KOPT-K1 (cell line): Measurements from ENCODE around the gene ANTXR1.

Experiments
- H3K27ac ChIP-seq: fragments of 200-600 bp; sonication (generic); 2 replicates; pipeline ENCODE4 v1.5.1; 2016; ENCODE audit warnings: antibody characterized with exemption, mild to moderate bottlenecking, low read depth, low read length; ENCODE audit not compliant: poor library complexity, severe bottlenecking
- H3K36me3 ChIP-seq: fragments of 200-600 bp; sonication (generic); 2 replicates; pipeline ENCODE4 v1.5.1; 2017; ENCODE audit warnings: antibody characterized with exemption, mild to moderate bottlenecking, low read length, moderate library complexity; ENCODE audit not compliant: insufficient read depth
- H3K9me3 ChIP-seq: fragments of 200-600 bp; sonication (generic); 2 replicates; pipeline ENCODE4 v1.5.1; 2017; ENCODE audit warnings: antibody characterized with exemption, low read length, mild to moderate bottlenecking; ENCODE audit not compliant: insufficient read depth, poor library complexity, severe bottlenecking

ANTXR1 gene

DNA sequence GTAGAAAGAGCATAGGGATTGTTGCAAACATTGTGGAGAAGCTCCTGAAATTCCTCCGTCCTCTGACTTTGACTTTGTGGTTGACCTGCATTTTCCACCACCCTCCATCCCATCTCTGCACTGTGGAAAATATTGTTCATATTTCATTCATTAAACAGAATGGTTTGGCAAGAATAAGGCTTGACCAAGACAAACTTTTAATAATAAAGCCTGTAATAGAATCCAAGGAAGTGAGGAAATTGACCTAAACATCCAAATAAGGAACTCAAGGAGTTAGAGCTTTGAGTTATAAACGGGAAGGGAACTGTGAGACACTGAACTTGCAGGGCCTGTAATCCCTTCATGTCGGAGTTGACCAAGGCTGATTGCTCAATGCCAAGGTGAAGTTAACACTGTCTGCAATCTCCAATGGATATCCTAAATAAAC is 258.9 kb downstream of the ANTXR1 start:
- Histone ChIP-seq H3K9me3 (no peaks in the 10 kb centered on the region), H3K27ac (no peak overlapping the region), H3K36me3 (no peaks in the 10 kb centered on the region)

DNA sequence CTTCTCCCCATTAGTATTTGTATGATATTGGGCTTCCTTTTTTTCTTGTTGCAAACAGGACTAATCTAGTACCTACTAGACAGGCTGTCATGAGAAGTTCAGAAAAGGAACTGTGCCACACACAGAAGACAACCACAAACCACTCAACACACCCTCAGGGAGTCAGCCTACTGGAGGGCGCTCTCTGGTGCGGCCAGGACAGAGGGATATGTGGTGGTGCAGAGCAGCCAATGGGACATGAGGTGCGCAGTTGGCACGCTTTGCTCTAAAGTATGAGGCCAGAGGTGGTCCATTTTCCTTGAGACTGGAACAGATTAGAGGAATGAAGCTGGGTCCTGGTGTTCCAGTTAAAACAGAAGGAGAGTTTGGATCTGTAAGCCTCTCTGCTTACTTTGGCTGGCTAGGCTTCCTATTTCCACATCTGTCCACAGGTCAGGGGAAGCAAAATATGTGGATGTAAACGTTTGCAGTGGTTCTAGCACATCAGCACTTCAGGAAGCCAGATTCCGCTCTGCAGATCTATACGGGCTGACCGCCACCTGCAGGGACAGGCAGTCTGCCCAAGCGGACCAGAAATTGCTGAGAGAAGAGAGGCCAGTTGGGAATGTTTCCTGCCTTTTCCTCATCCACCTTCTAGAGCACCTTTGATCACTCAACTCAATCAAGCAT is 260.0 kb downstream of the ANTXR1 start:
- no peak overlapping the region for H3K27ac ChIP-seq
- H3K36me3 ChIP-seq = no peaks in the 10 kb centered on the region
- no peaks in the 10 kb centered on the region for H3K9me3 ChIP-seq

DNA sequence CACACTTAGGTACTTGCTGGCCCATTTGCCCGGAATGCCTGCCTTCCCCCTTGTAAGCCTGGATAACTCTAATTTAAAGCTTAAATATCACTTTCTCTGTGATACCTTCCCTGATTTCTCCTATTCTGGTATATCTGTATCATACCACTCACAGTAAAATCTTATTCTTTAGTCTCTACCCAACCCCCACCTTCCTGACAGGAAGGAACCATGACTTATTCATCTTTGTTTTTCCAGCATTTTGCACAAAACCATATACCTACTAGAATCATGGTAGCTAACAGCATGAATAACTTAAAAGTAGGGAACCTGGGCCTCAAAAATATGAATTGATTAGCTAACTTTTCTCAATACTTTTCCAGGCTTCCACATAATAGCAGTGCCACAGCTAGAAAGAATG is 262.5 kb downstream of the ANTXR1 start:
- Histone ChIP-seq H3K27ac (no peak overlapping the region), H3K36me3 (no peaks in the 10 kb centered on the region), H3K9me3 (no peaks in the 10 kb centered on the region)

DNA sequence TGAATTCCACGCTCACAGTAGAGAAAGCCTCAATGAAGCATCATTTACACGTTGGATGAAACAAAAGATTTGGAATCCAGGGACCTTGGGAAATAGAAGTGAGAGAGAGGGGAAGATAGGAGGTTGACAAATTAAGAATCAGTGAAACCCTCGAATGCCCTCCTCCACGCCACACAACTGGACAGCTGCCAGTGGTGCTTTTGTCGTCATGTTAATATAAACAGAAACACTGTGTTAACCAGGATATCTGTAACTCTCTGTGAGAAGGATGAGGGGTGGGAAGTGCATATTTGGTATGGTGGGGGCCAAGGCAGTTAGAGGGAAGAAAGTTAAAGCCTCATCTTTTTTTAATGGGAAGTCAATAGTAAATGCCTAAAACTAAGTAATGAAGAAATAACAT is 265.4 kb downstream of the ANTXR1 start:
- H3K27ac ChIP-seq = no peak overlapping the region
- H3K36me3 ChIP-seq = no peaks in the 10 kb centered on the region
- no peaks in the 10 kb centered on the region for H3K9me3 ChIP-seq

DNA sequence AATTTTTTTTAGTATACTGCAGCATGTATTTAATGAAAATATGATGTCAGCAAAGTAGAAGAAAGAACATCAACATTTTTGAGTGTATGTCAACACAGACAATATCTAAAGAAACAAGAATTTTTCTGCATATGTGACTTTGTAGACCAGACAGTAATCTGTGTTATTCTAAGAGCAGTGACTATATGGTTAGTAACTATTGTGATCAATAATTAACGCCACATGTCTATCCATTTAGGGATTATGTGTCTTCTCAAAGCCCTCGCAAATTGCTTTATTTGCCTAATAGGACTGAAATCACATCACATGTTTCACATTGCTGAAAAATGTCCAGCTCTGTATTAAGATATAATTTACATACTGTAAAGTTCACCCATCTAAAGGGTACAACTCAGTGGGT is 266.2 kb downstream of the ANTXR1 start:
- no peak overlapping the region for H3K27ac ChIP-seq
- H3K9me3 ChIP-seq = no peaks in the 10 kb centered on the region
- H3K36me3 ChIP-seq = no peaks in the 10 kb centered on the region

DNA sequence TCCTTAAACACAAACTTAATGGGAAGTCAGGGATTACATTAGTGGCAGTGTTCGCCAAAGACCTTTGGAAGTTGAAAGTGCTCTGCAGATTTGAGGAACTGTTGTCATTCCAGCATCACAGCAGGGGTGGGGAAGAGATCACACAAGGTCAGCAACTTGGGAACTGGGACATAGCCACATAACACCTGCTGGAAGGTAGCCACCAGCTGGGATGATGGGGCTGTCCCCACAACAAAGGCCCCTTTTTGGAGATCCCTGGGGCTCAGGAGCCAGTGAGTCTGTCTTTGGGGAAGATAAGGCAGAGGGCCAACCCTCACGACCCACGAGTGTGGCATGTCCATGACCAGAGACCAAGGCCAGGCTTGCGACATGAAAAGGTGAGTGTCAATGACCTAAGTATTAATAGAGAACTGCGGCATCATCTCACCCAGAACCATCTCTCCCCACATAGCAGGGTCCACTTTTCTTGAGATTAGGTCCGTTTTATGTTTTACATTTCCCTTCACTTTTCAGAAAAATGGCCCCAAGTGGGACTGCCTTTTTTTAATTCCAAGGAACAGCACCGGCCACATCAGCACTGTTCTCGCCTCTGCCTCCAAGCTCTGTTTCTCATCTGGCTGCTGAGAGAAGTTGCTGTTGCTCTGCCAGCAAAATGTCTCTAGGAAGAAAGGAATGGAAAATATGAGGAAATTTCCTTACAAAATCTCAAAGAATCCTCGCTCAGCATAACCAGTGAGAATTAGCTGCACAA is 267.1 kb downstream of the ANTXR1 start:
- no peak overlapping the region for H3K27ac ChIP-seq
- H3K36me3 ChIP-seq = no peaks in the 10 kb centered on the region
- H3K9me3 ChIP-seq = no peaks in the 10 kb centered on the region

DNA sequence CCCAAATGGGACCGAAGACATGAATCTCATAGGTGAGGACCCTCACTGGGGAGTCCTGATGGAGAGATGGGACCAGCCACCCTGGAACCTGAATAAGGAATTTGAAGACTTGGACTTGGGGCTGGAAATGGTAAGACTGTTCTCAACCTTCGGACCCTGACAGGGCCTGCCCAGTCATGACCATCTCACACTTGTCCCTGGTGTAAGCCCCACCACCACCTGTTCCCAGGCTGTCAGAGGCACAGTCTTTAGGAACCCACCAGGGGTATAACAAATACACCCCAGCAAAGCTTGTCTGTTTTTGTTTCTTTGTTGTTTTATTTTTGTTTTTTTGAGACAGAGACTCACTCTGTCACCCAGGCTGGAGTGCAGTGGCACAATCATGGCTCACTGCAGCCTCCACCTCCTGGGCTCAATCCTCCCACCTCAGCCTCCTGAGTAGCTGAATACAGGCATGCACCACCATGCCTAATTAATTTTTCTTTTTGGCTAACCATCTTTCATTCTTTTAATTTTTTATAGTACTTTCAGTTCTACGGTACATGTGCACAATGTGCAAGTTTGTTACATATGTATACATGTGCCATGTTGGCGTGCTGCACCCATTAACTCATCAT is 267.9 kb downstream of the ANTXR1 start:
- Histone ChIP-seq H3K9me3 (no peaks in the 10 kb centered on the region), H3K27ac (no peak overlapping the region), H3K36me3 (no peaks in the 10 kb centered on the region)

DNA sequence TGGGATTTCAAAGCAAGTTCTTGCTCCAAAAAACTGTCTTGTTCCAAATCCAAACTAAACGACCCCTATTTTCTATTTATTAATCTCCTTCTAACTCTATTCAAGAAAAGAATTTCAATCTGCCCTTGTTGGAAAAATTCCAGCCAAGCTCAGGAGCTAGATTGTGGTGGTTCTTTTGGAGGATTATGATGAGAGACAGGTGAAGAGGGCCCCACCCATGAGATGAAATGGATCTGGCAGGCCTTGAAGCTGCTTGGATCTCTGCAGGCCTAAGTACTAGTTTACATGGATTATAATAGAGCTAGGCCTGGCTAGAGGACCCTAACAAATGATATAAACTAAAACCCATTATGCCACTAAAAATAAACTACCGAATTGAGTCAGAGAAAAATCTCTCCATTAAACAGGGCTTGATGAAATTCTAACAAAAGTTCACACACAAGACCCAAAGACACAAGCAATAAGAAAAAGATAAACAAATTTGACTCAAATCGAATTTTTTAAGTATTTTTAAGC is 272.5 kb downstream of the ANTXR1 start:
- Histone ChIP-seq H3K36me3 (no peaks in the 10 kb centered on the region), H3K27ac (no peak overlapping the region), H3K9me3 (no peaks in the 10 kb centered on the region)

DNA sequence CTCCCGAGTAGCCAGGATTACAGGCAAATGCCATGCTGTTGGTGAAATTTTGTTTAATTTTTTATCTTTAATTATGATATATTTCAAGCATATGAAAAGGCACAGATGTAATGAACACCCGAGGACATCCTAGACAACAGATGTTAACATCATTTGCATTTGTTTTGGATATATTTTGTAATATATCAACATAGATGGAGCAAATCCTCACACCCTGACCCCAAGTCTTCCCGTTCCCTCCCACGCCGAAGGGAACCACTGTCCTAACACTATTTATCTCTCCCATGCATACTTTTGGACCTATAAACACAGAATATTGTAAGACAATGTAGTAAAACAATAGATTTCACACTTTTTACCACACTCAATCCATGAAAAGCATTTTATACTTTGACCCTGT is 274.6 kb downstream of the ANTXR1 start:
- Histone ChIP-seq H3K36me3 (no peaks in the 10 kb centered on the region), H3K27ac (no peak overlapping the region), H3K9me3 (no peaks in the 10 kb centered on the region)

DNA sequence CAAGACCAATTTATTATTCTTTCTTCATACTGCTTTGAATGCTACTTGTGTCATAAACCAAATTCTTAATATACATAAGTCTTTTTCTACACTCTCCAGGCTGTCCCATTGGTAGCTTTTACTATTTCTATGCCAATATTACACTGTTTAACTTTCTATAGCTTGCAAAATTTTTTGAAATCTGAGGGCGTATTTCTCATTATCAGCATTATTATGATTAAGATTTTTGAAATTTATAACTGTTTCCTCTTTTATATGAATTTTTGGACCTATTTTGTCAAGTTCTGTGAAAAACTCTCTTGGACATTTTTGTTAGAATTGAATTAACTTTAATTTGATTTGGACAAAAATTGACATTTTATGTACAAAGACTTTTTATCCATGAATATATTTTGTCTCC is 275.4 kb downstream of the ANTXR1 start:
- no peaks in the 10 kb centered on the region for H3K9me3 ChIP-seq
- no peak overlapping the region for H3K27ac ChIP-seq
- H3K36me3 ChIP-seq = no peaks in the 10 kb centered on the region

DNA sequence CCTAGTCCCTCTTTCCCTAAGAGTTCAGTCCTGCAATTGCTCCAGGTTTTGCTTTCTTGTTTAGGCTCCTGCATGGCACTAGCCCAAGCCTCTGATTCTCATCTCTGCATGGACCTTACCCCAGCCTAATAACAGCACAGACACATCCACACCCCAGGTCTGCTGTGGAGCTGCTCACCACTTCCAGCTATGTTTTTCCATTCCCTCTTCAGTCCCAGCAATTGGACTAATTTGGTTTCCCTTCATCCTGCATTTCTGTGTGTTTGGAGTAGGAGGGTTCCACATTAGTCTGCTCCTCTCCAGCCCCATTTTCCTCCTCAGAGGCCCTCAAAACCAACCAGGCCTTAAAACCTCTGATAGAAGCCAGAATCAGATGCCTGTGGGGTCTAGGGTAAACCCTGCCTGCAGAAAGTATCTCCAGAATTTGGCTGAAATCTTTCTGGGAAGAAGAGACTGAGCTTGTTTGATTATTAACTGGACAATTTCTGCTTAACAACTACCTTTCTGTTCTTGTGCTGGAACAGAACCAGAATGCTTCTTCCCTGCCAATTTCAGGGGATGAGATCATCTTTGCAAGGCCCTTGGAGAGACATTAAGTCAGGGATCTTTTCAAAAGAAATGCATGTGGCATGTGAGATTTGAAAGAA is 278.1 kb downstream of the ANTXR1 start:
- H3K9me3 ChIP-seq = no peaks in the 10 kb centered on the region
- no peak overlapping the region for H3K27ac ChIP-seq

DNA sequence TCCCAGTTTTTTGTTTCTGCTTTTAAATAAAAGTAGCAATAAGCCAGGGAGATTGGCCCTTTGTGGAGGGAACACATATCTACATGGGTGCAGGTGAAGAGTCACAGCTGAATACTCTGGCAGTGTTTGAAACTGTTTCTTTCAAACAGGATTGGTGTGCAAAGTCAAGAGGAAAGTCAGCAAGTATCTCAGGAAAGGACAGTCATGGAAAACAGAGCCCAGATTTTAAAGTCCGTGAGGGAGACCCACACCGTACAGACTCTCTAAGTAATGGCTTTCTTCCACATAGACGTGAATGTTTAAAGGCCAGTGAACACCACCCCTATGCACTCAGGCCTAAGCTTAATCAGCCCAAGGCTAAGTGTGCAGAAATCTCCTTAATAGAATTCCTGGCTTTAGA is 278.7 kb downstream of the ANTXR1 start:
- no peaks in the 10 kb centered on the region for H3K36me3 ChIP-seq
- H3K27ac ChIP-seq = no peak overlapping the region
- no peaks in the 10 kb centered on the region for H3K9me3 ChIP-seq

More for the DNA sequence above, 278.1 kb downstream of the ANTXR1 start:
- H3K36me3 ChIP-seq = no peaks in the 10 kb centered on the region

DNA sequence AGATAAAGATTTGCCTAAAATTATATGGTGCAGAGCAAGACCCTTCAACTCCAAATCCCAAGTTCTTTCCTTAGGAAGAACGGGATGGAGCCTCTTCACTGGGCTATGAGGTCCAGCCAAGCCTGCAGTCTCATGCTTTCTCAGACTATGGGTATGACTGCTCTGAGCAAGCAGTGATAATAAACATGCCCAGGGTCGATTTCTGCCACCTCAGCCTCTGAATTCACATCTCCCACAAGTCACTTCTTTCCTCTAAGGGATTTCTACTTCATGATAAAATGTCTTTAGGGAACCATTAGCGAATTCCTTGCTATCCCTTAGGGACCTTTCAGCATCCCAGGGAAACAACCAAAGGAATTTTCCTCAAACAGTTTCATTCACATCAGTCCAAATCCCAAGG is 279.3 kb downstream of the ANTXR1 start:
- Histone ChIP-seq H3K36me3 (no peaks in the 10 kb centered on the region), H3K27ac (no peak overlapping the region), H3K9me3 (no peaks in the 10 kb centered on the region)

DNA sequence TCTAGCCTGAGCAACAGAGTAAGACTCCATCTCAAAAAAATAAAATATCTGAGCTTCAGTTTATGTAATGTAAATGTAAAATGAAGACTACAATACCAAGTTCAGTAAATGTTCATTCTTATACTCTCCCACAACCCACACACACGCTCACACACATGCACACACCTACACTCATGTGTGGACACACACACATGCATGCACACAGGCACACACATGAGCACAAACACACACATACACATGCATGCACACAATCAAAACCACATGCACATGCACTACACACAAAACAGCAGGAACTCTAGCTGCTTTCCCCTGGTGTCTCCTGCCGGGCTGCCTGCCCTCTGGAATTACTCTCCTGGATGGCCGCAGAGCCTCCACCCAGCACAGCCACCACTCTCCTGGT is 283.4 kb downstream of the ANTXR1 start:
- no peaks in the 10 kb centered on the region for H3K9me3 ChIP-seq
- H3K27ac ChIP-seq = no peak overlapping the region

DNA sequence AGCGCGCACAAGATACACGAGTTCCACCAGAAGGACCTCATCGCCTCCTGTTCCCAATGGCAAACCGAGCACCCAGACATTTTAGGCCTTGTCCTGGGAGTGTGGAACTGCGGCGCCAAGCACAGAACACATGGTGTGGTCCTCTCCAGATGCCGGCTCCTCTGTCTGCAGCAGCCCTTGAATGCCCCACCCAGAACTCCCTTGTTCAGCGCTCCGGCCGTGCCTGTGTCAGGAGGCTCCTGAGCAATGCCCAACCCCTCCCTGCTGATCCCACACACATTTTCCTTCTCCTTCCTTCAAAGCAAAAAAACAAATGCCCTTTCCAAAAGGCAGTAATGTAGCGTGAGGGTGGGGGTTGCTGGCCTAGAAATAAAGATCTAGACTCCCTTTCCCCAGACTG is 284.2 kb downstream of the ANTXR1 start:
- Histone ChIP-seq H3K27ac (no peak overlapping the region), H3K9me3 (no peaks in the 10 kb centered on the region), H3K36me3 (no peaks in the 10 kb centered on the region)

More for the DNA sequence above, 283.4 kb downstream of the ANTXR1 start:
- H3K36me3 ChIP-seq = no peaks in the 10 kb centered on the region
